ENCODE measurements around the gene LDLRAD4. TPM values are rescaled to one million over a fixed set of nuclear protein-coding genes. Genes with fewer than 3 reads are reported as not detected.

LDLRAD4 gene
- total RNA-seq, 4 donors from 2014 or later: 2.7 to 22.5 (median 10.8) TPM

GRCh38 chr18:13201292-13201691, 17.3 kb upstream of the LDLRAD4 start:
- intact Hi-C loops (cut with DNase I; ENCODE audit: low total_unique reads): no loop called here
- no peak overlapping the region for H3K4me3 ChIP-seq (ENCODE audit: low read depth, poor library complexity, severe bottlenecking)
- DNase-seq (ENCODE audit: low spot score in 2 of 2): no peak
- 73 to 89% methylated on average over 3 of the region's 3 CpGs for WGBS, 2 donors
- TF ChIP-seq, protein P1, sequence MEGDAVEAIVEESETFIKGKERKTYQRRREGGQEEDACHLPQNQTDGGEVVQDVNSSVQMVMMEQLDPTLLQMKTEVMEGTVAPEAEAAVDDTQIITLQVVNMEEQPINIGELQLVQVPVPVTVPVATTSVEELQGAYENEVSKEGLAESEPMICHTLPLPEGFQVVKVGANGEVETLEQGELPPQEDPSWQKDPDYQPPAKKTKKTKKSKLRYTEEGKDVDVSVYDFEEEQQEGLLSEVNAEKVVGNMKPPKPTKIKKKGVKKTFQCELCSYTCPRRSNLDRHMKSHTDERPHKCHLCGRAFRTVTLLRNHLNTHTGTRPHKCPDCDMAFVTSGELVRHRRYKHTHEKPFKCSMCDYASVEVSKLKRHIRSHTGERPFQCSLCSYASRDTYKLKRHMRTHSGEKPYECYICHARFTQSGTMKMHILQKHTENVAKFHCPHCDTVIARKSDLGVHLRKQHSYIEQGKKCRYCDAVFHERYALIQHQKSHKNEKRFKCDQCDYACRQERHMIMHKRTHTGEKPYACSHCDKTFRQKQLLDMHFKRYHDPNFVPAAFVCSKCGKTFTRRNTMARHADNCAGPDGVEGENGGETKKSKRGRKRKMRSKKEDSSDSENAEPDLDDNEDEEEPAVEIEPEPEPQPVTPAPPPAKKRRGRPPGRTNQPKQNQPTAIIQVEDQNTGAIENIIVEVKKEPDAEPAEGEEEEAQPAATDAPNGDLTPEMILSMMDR (IDR thresholded peaks at IDR 0.05): no peak
- TF ChIP-seq POLR2A (IDR thresholded peaks at IDR 0.05): no peak

DNA sequence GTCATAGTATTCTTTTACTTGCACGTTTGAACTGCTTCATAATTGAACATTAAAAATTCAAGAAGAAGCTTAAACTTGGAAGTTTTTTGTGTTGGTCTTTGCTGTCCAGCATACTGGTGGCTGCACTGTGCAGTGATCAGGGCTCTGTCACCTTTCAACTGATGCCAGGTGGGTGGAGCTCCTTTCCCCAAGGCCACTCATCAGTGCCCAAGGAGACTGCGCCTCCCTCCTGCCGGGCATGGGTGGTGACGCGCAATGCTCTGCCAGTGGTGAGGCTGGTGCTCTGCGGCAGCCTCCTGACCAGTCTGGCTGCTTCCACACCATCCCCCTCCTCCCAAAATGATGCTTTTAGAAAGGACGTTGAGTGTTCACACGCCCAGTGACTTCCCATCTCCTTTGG, 16.0 kb upstream of the LDLRAD4 start:
- intact Hi-C loops (cut with DNase I; ENCODE audit: low total_unique reads): no loop called here
- no peak for DNase-seq (ENCODE audit: low spot score in 2 of 2)
- 74 to 80% methylated on average over 8 of the region's 8 CpGs for WGBS, 2 donors
- TF ChIP-seq, protein P1 (IDR thresholded peaks at IDR 0.05): no peak
- TF ChIP-seq POLR2A (IDR thresholded peaks at IDR 0.05): no peak
- H3K4me3 ChIP-seq (ENCODE audit: low read depth, poor library complexity, severe bottlenecking): no peak overlapping the region

DNA sequence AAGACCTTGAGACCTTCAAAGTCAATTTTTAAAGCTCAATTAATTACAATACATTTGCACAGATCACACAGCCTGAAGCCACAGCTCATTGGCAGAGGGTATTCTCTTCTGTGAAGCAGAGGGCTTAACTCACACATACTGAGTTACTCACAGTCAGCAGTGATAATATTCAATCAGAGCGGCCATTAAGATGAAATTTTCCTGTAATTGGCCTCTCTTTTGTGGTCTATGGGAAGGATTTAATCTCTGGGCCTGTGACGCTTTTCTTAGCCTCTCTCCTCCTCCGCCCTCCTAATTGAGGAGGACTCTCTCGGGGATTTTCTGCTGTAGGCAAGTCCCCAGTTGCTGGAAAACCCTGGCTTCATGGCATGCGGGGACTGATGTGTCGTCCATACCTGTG, 12.3 kb upstream of the LDLRAD4 start:
- 89% methylated on average over 6 of the region's 6 CpGs for WGBS, 2 donors
- no peak for DNase-seq (ENCODE audit: low spot score in 2 of 2)
- H3K4me3 ChIP-seq (ENCODE audit: low read depth, poor library complexity, severe bottlenecking): no peak overlapping the region
- TF ChIP-seq, protein P1 (IDR thresholded peaks at IDR 0.05): no peak
- TF ChIP-seq POLR2A (IDR thresholded peaks at IDR 0.05): no peak
- intact Hi-C loops (cut with DNase I; ENCODE audit: low total_unique reads): no loop called here

GRCh38 chr18:13207294-13207693, 11.3 kb upstream of the LDLRAD4 start:
- intact Hi-C loops (cut with DNase I; ENCODE audit: low total_unique reads): no loop called here
- H3K4me3 ChIP-seq (ENCODE audit: low read depth, poor library complexity, severe bottlenecking): no peak overlapping the region
- peak in 1 of 2 donors; percentile 21 for DNase-seq (ENCODE audit: low spot score in 2 of 2)
- WGBS, 2 donors: 95 to 96% methylated on average over 6 of the region's 6 CpGs
- no peak for TF ChIP-seq POLR2A (IDR thresholded peaks at IDR 0.05)
- TF ChIP-seq, protein P1 (IDR thresholded peaks at IDR 0.05): no peak

GRCh38 chr18:13211534-13211933, 7.0 kb upstream of the LDLRAD4 start:
- 19 to 37% methylated on average over 7 of the region's 7 CpGs for WGBS, 2 donors
- intact Hi-C loops (cut with DNase I; ENCODE audit: low total_unique reads): no loop called here

More at GRCh38 chr18:13211534-13211933, 7.0 kb upstream of the LDLRAD4 start:
- H3K4me3 ChIP-seq (ENCODE audit: low read depth, poor library complexity, severe bottlenecking): no peak overlapping the region
- TF ChIP-seq, protein P1 (IDR thresholded peaks at IDR 0.05): no peak
- no peak for TF ChIP-seq POLR2A (IDR thresholded peaks at IDR 0.05)
- peak in 1 of 2 donors; percentile 46 for DNase-seq (ENCODE audit: low spot score in 2 of 2)

Data from lower leg skin (tissue), 4 donors.